ENCODE measurements around the gene CYP2U1. TPM values are rescaled to one million over a fixed set of nuclear protein-coding genes. Genes with fewer than 3 reads are reported as not detected.

The CYP2U1 gene
- total RNA-seq, 1 donor from 2014 or later = 1.5 TPM

DNA sequence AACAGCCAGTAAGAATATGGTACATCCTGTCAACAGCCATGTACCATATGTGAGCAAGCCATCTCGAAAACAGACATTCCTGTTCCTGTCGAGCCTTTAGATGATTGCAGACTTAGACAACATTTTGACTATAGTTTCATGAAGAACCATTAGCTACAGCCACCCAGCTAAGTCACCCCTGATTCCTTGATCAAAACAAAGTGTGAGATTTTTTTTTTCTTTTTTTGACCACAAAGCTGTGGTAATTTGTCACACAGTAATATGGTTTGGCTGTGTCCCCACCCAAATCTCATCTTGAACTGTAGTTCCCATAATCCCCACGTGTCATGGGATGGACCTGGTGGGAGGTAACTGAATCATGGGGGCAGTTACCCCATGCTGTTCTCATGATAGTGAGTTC is 43.2 kb downstream of the CYP2U1 start:
- Mint-ChIP-seq H3K9me3 (peaks cover 13% of the 10 kb centered on the region), H3K4me3 (ENCODE audit: low read depth) (no peak overlapping the region), H3K36me3 (ENCODE audit: low read depth) (no peaks in the 10 kb centered on the region), H3K4me1 (ENCODE audit: low read depth) (no peaks in the 10 kb centered on the region), H3K27ac (no peak overlapping the region), H3K27me3 (ENCODE audit: low read depth) (peaks cover 2% of the 10 kb centered on the region)
- intact Hi-C loops (cut with micrococcal nuclease) = no loop called here
- DNase-seq (ENCODE audit: low spot score) = no peak

DNA sequence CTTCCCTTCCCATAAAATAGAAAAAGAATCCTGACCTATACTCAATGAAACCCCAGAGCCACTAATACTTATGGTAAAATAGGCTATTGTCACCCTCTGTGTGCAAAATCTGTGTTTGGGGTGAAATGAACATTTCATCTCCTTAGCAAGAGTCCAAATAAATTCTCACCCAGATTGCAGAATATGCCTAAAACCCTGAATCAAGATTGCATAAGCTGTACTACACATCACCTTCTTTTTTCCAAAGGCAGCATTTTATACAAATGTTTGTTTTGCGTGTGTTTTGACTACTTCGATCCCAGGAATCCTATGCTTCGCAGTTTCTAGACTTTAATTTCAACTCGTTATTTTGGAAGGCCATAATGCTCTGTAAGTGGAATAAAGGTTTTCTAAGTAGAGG is 46.1 kb downstream of the CYP2U1 start:
- H3K27me3 Mint-ChIP-seq (ENCODE audit: low read depth) = peaks cover 2% of the 10 kb centered on the region
- H3K4me3 Mint-ChIP-seq (ENCODE audit: low read depth) = no peak overlapping the region
- intact Hi-C loops (cut with micrococcal nuclease) = no loop called here
- H3K4me1 Mint-ChIP-seq (ENCODE audit: low read depth) = no peaks in the 10 kb centered on the region
- H3K27ac Mint-ChIP-seq = no peak overlapping the region
- no peak for DNase-seq (ENCODE audit: low spot score)
- H3K9me3 Mint-ChIP-seq = peaks cover 23% of the 10 kb centered on the region
- no peaks in the 10 kb centered on the region for H3K36me3 Mint-ChIP-seq (ENCODE audit: low read depth)

DNA sequence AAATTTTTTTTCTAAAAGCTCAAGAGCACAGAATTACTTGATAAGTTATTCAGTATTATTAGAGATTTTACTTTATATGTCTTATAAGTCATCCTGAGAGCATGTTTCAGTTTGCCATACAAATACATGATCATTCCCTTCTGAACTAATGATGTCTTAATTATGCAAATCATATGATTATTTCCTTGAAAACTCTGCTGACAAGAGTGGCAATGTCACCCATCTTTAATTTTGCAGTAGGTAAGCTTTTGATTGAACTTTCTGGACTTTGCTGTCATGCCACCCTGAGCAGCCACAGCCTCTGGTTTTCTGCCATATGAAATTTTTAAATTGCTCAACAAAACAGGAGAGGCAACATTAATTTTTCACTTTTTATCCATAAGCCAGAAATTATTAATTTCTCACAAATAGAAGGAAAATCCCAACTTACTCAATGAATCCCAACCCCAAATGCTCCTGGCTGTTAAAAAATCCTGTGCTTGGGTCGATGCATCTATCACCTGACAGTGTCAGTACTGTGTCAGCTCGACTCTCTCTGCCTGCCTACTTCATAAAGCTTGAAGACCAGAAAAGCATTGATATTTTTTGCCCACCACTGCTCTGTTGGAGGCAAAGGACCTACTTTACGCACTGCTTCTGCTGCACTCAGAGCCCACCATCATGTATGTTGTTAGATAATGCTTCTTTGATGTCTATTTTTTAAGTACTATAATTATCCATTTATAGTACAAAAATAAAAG is 46.8 kb downstream of the CYP2U1 start:
- Mint-ChIP-seq H3K27me3 (ENCODE audit: low read depth) (peaks cover 2% of the 10 kb centered on the region), H3K27ac (no peak overlapping the region), H3K36me3 (ENCODE audit: low read depth) (no peaks in the 10 kb centered on the region), H3K9me3 (peaks cover 23% of the 10 kb centered on the region), H3K4me1 (ENCODE audit: low read depth) (no peaks in the 10 kb centered on the region), H3K4me3 (ENCODE audit: low read depth) (no peak overlapping the region)
- no peak for DNase-seq (ENCODE audit: low spot score)
- intact Hi-C loops (cut with micrococcal nuclease) = no loop called here

DNA sequence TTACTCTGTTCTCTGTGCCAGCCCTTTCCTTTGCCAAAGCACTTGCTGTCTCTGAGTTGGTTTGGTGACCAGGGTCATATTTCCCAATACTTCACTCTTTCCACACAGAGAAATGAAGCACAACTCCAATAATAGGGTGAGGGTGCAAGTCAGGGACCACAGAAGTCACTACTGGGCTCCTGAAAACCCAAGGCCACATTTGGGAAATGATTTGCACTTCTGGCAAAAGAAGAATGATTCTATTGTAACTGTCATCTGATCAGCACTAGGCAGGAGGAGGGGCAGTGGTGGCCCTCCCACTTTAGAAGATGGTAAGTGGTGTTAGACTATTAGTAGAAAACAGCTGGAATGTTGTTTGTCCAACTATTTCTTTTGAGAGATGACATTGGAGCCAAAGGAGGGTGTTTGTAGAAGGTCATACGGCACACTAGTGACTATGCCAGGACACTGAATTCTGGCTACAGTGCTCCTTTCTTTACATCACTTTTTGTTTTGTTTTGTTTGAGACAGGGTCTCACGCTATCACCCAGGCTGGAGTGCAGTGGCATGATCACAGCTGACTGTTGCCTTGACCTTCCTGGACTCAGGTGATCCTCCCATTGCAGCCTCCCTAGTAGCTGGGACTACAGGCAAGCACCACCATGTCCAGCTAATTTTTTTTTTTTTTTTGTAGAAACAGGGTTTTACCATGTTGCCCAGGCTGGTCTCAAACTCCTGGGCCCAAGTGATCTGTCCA is 47.5 kb downstream of the CYP2U1 start:
- Mint-ChIP-seq H3K27me3 (ENCODE audit: low read depth) (peaks cover 2% of the 10 kb centered on the region), H3K27ac (no peak overlapping the region), H3K4me1 (ENCODE audit: low read depth) (no peaks in the 10 kb centered on the region), H3K36me3 (ENCODE audit: low read depth) (no peaks in the 10 kb centered on the region), H3K9me3 (peaks cover 23% of the 10 kb centered on the region), H3K4me3 (ENCODE audit: low read depth) (no peak overlapping the region)
- intact Hi-C loops (cut with micrococcal nuclease) = no loop called here
- no peak for DNase-seq (ENCODE audit: low spot score)

DNA sequence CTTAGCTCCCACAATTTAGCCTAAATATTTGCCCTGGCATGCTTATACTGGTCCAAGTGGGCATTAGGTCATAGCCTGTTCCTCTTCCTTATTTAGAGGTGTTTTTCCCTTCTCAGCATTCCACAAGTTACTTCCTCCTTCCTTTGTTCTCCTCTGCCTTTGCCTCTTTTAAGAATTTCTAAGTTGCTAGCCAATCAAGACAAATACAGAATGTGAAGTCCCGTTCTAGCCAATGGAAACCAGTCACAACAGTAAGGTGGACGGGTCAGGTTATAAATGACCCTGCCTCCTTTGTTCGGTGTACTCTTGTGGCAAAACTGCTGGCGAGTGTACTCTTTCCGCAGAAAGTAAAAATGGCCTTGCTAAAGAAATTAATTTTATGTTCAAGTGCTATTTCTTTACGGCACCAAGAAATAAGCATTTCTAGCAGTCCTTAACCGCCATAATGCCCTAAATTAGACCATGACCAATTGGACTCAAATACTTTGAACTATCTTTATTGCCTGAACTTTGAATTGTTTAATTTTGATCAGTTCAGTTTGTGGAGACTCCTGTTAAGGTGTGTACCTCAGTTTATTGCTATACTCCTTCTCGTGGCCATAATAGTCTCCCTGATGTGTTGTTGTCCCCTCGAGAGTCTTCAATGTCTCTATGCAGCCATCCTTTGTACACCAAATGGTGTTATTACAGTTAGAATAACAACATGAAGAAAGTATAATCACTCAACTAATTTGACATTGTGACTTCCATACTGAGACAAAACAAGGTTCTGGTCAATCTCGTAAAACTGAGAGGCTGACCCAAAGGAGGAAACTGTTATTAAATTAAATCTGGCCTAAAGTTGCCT is 56.8 kb downstream of the CYP2U1 start:
- DNase-seq (ENCODE audit: low spot score) = no peak
- H3K36me3 Mint-ChIP-seq (ENCODE audit: low read depth) = peaks cover 8% of the 10 kb centered on the region
- H3K4me1 Mint-ChIP-seq (ENCODE audit: low read depth) = peaks cover 25% of the 10 kb centered on the region
- H3K27ac Mint-ChIP-seq = no peak overlapping the region
- intact Hi-C loops (cut with micrococcal nuclease) = loop anchor here (2.0 to 5.0 kb wide), 2 partner anchors 56 to 179 kb away; partner anchors contain the start of gene CYP2U1
- no peaks in the 10 kb centered on the region for H3K27me3 Mint-ChIP-seq (ENCODE audit: low read depth)
- no peaks in the 10 kb centered on the region for H3K9me3 Mint-ChIP-seq
- H3K4me3 Mint-ChIP-seq (ENCODE audit: low read depth) = no peak overlapping the region

DNA sequence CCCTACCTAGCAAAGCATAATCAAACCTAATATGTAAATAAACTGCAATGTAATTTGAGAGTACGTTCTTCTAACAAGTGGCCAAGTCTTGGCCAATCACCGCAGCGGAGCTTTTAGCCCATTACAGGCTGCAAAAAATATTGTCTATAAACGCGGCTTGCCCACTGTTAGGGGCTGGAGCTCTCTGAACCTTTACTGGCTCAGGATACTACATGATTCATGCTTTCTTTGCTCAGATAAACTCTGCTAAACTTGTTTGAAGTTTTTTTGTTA is 57.4 kb downstream of the CYP2U1 start:
- no peaks in the 10 kb centered on the region for H3K27me3 Mint-ChIP-seq (ENCODE audit: low read depth)
- peaks cover 28% of the 10 kb centered on the region for H3K4me1 Mint-ChIP-seq (ENCODE audit: low read depth)
- intact Hi-C loops (cut with micrococcal nuclease) = loop anchor here (1.0 to 5.0 kb wide), 3 partner anchors 56 to 268 kb away; partner anchors contain the start of genes CYP2U1 and PAPSS1
- H3K27ac Mint-ChIP-seq = no peak overlapping the region
- no peak for DNase-seq (ENCODE audit: low spot score)
- H3K36me3 Mint-ChIP-seq (ENCODE audit: low read depth) = peaks cover 10% of the 10 kb centered on the region
- H3K9me3 Mint-ChIP-seq = no peaks in the 10 kb centered on the region
- H3K4me3 Mint-ChIP-seq (ENCODE audit: low read depth) = no peak overlapping the region

DNA sequence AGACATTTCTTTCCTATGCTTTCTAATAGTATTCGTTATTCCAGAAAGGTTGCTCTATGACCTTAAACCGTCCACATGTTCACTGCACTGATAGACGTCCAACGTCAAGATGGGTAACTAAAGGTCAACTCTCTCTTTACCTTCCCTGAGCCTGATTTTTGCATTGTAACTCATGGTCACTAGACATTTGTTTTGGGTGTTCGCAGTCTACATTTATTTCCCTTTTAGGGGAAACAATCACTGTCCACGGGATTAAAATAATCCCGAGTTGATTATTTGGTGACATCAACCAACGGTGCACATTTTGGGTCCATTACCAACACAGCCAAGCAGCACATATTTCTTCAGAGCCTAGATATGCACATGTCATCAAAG is 57.8 kb downstream of the CYP2U1 start:
- no peak for DNase-seq (ENCODE audit: low spot score)
- H3K36me3 Mint-ChIP-seq (ENCODE audit: low read depth) = peaks cover 10% of the 10 kb centered on the region
- peak overlapping the region; percentile 95 for H3K4me3 Mint-ChIP-seq (ENCODE audit: low read depth)
- no peaks in the 10 kb centered on the region for H3K27me3 Mint-ChIP-seq (ENCODE audit: low read depth)
- intact Hi-C loops (cut with micrococcal nuclease) = loop anchor here (1.0 to 5.0 kb wide), 3 partner anchors 57 to 269 kb away; partner anchors contain the start of genes CYP2U1 and PAPSS1
- no peaks in the 10 kb centered on the region for H3K9me3 Mint-ChIP-seq
- peak overlapping the region; percentile 86 for H3K27ac Mint-ChIP-seq
- H3K4me1 Mint-ChIP-seq (ENCODE audit: low read depth) = peaks cover 30% of the 10 kb centered on the region

DNA sequence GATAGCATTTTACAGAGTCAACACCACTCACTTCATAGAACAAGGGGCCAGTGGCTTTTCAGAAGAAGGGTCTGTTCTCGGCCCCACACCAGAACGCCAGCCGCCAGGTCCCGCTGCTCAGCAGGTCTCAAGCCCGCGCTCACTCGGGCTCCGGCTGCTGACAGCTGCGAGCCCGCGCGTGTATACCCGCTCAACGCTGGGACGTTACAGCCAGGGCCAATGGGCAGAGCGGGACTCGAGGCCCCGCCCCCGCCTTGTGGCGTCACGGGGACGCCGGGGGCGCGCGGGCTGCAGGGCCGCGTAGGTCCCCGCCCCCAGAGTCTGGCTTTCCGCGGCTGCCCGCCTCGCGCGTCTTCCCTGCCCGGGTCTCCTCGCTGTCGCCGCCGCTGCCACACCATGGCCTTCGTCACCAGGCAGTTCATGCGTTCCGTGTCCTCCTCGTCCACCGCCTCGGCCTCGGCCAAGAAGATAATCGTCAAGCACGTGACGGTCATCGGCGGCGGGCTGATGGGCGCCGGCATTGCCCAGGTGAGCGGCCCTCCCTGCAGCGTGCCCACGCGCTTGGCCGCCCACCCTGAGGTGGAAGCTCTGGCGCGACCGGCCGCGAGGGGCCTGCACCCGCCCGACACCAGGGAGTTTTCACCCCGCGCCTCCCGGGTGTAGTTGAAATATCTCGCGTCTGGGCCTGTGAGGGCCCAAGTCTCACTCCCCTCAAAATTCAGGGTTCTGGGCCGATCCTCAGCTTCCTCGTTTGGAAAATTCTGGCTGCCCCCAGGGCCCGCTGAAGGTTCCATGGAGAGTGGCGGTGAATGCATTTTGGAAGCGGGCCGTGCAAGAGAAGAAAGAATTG is 58.4 kb downstream of the CYP2U1 start, which contains the start of gene HADH:
HADH (plus strand) TSS at position 353 of the 850 bp plus-strand sequence; CDS start at position 397, 44 bp downstream.
- H3K9me3 Mint-ChIP-seq = no peaks in the 10 kb centered on the region
- H3K27ac Mint-ChIP-seq = peak within 1 kb of the TSS; percentile 91
- H3K27me3 Mint-ChIP-seq (ENCODE audit: low read depth) = no peaks in the 10 kb centered on the region
- peaks cover 10% of the 10 kb centered on the region for H3K36me3 Mint-ChIP-seq (ENCODE audit: low read depth)
- peak; percentile 93 for DNase-seq (ENCODE audit: low spot score)
- peaks cover 33% of the 10 kb centered on the region for H3K4me1 Mint-ChIP-seq (ENCODE audit: low read depth)
- peak within 1 kb of the TSS; percentile 95 for H3K4me3 Mint-ChIP-seq (ENCODE audit: low read depth)
- intact Hi-C loops (cut with micrococcal nuclease) = loop anchor here (1.0 to 5.0 kb wide), 3 partner anchors 57 to 269 kb away; partner anchors contain the start of genes CYP2U1 and PAPSS1

DNA sequence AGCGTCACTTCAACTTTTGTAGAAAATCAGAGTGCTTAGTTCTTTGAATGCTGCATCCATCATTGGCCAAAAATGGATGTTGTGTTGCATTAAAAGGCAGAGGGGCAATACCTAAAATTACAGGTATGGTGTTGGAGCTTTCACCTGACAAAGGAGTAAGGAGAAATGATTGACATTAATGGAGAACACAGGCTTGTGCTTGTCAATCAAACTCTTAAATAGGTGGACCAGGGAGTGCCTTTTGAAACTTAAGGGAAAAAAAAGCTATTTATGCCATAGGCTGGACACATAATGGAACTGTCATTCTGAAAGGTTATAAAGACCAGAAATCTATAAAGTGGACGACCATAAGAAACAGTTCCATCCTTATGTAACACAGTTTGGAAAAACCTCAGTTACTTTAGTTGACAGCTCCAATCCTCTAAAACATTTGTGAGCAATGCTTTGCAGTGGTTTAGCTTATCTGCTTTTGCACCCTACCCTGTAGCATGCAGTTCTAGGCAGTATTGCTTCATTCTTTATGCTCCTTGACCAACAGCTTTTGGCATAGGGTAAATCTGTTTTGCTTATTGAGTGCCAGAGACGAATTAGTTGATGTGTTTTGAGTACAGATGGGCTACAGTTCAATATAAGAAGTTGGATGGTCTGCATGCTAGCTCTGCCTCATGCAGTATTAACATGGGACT is 60.7 kb downstream of the CYP2U1 start:
- peaks cover 24% of the 10 kb centered on the region for H3K36me3 Mint-ChIP-seq (ENCODE audit: low read depth)
- no peaks in the 10 kb centered on the region for H3K9me3 Mint-ChIP-seq
- H3K4me1 Mint-ChIP-seq (ENCODE audit: low read depth) = peaks cover 42% of the 10 kb centered on the region
- H3K27me3 Mint-ChIP-seq (ENCODE audit: low read depth) = no peaks in the 10 kb centered on the region
- DNase-seq (ENCODE audit: low spot score) = no peak
- H3K4me3 Mint-ChIP-seq (ENCODE audit: low read depth) = peak overlapping the region; percentile 95
- no peak overlapping the region for H3K27ac Mint-ChIP-seq
- intact Hi-C loops (cut with micrococcal nuclease) = no loop called here

DNA sequence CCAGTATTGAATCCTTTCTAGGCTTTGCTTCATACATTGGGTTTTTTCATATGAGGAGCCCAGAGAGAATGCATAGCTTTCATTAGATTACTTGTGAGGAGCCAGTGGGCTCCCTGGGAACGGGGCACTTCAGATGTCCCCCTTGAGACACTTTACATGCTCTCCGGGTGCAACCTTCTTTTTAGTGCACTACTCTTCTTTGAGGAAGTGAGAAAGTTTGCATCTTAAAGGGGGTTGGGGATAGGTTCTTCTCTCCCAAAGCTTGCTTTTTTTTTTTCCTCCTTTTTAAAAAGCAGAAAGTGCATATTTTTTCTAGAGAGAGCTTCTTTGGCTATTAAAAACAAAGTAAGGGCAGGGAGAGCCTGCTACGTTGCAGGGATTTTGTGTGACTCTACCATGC is 62.6 kb downstream of the CYP2U1 start:
- Mint-ChIP-seq H3K4me3 (ENCODE audit: low read depth) (no peak overlapping the region), H3K9me3 (no peaks in the 10 kb centered on the region), H3K27me3 (ENCODE audit: low read depth) (no peaks in the 10 kb centered on the region), H3K4me1 (ENCODE audit: low read depth) (peaks cover 48% of the 10 kb centered on the region), H3K36me3 (ENCODE audit: low read depth) (peaks cover 42% of the 10 kb centered on the region), H3K27ac (no peak overlapping the region)
- no peak for DNase-seq (ENCODE audit: low spot score)
- intact Hi-C loops (cut with micrococcal nuclease) = no loop called here

DNA sequence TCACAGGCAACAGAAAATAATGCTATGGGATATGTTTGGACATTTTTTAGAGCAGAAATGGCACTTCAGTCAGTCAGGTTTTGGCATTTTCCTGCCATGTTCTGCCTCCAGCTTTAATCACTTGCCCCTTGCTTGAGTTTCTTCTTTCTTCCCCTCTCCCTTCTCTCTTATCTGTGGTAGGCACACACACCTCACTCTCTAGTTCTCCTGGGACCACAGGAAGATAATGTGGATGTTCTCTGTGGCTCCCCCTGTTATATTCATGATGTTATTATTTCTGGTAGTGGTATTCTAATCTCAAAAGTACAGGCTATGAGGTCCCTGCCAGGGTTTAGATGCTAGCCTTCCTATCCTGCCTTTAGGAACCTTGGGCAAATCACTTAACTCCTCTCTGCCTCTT is 63.5 kb downstream of the CYP2U1 start:
- H3K4me3 Mint-ChIP-seq (ENCODE audit: low read depth) = no peak overlapping the region
- H3K27ac Mint-ChIP-seq = no peak overlapping the region
- no peaks in the 10 kb centered on the region for H3K9me3 Mint-ChIP-seq
- H3K4me1 Mint-ChIP-seq (ENCODE audit: low read depth) = peaks cover 51% of the 10 kb centered on the region
- peaks cover 51% of the 10 kb centered on the region for H3K36me3 Mint-ChIP-seq (ENCODE audit: low read depth)
- H3K27me3 Mint-ChIP-seq (ENCODE audit: low read depth) = no peaks in the 10 kb centered on the region
- no peak for DNase-seq (ENCODE audit: low spot score)
- intact Hi-C loops (cut with micrococcal nuclease) = no loop called here
